H9 (cell line): Measurements from ENCODE around the gene ATG13. TPM values are rescaled to one million over a fixed set of nuclear protein-coding genes. Genes with fewer than 3 reads are reported as not detected.

Experiments used
- DNase-seq: peaks from one replicate; pipeline ENCODE4 v3.0.0-alpha.2; 2017
- H2AFZ ChIP-seq: one replicate; pipeline ENCODE4 v1.6.1; 2013; ENCODE audit warnings: mild to moderate bottlenecking, low read length, control low read depth, moderate library complexity
- H2AK5ac ChIP-seq: 2 replicates; pipeline ENCODE4 v1.6.1; 2013; ENCODE audit warnings: low read length, control low read depth, mixed read lengths; ENCODE audit not compliant: insufficient read length
- H2BK120ac ChIP-seq: one replicate; pipeline ENCODE4 v1.6.1; 2013; ENCODE audit warnings: low read depth, mild to moderate bottlenecking, low read length, control low read depth, inconsistent platforms; ENCODE audit not compliant: poor library complexity, severe bottlenecking
- H2BK12ac ChIP-seq: 2 replicates; pipeline ENCODE4 v1.6.1; 2013; ENCODE audit warnings: low read length, control low read depth, mixed read lengths, low read depth; ENCODE audit not compliant: insufficient read length
- H2BK15ac ChIP-seq: 2 replicates; pipeline ENCODE4 v1.6.1; 2013; ENCODE audit warnings: low read depth, low read length, control low read depth
- H2BK20ac ChIP-seq: one replicate; pipeline ENCODE4 v1.6.1; 2013; ENCODE audit warnings: low read depth, mild to moderate bottlenecking, low read length, control low read depth, inconsistent platforms; ENCODE audit not compliant: poor library complexity, severe bottlenecking
- H2BK5ac ChIP-seq: 2 replicates; pipeline ENCODE4 v1.6.1; 2013; ENCODE audit warnings: low read length, control low read depth, mixed read lengths; ENCODE audit not compliant: insufficient read length
- H3K14ac ChIP-seq: 2 replicates; pipeline ENCODE4 v1.6.1; 2013; ENCODE audit warnings: low read length, control low read depth; ENCODE audit not compliant: insufficient read depth
- H3K18ac ChIP-seq: 2 replicates; pipeline ENCODE4 v1.6.1; 2013; ENCODE audit warnings: low read depth, mild to moderate bottlenecking, mixed read lengths, low read length, control low read depth; ENCODE audit not compliant: insufficient read length
- H3K23ac ChIP-seq: 2 replicates; pipeline ENCODE4 v1.6.1; 2013; ENCODE audit warnings: low read length, control low read depth, mixed read lengths, low read depth; ENCODE audit not compliant: insufficient read length
- H3K23me2 ChIP-seq: 2 replicates; pipeline ENCODE4 v1.6.1; 2013; ENCODE audit warnings: low read depth, mild to moderate bottlenecking, mixed read lengths, low read length, control low read depth; ENCODE audit not compliant: insufficient read length, poor library complexity, severe bottlenecking
- H3K27ac ChIP-seq: 2 replicates; pipeline ENCODE4 v1.5.1; 2013; ENCODE audit warnings: low read length, control low read depth, mixed read lengths, low read depth; ENCODE audit not compliant: insufficient read length
- H3K27me3 ChIP-seq: 2 replicates; pipeline ENCODE4 v1.6.1; 2013; ENCODE audit warnings: low read length, control low read depth, inconsistent platforms; ENCODE audit not compliant: insufficient read depth
- H3K4ac ChIP-seq: 2 replicates; pipeline ENCODE4 v1.6.1; 2013; ENCODE audit warnings: low read depth, mild to moderate bottlenecking, control low read depth, inconsistent platforms, low read length, moderate library complexity
- H3K4me1 ChIP-seq: 2 replicates; pipeline ENCODE4 v1.6.1; 2013; ENCODE audit warnings: low read length, control low read depth, inconsistent platforms; ENCODE audit not compliant: insufficient read depth
- H3K4me2 ChIP-seq: 2 replicates; pipeline ENCODE4 v1.6.1; 2013; ENCODE audit warnings: low read length, control low read depth, mixed read lengths; ENCODE audit not compliant: insufficient read length, insufficient read depth
- H3K56ac ChIP-seq: 2 replicates; pipeline ENCODE4 v1.6.1; 2013; ENCODE audit warnings: low read depth, mild to moderate bottlenecking, mixed read lengths, low read length, control low read depth; ENCODE audit not compliant: insufficient read length
- H3K79me1 ChIP-seq: 2 replicates; pipeline ENCODE4 v1.6.1; 2013; ENCODE audit warnings: low read depth, mild to moderate bottlenecking, moderate library complexity, low read length, control low read depth, inconsistent platforms; ENCODE audit not compliant: insufficient read depth, poor library complexity, severe bottlenecking
- H3K79me2 ChIP-seq: 2 replicates; pipeline ENCODE4 v1.6.1; 2013; ENCODE audit warnings: low read length, control low read depth, inconsistent platforms; ENCODE audit not compliant: insufficient read depth
- H3K9ac ChIP-seq: 2 replicates; pipeline ENCODE4 v1.6.1; 2013; ENCODE audit warnings: low read length, control low read depth, mixed read lengths; ENCODE audit not compliant: insufficient read length; ENCODE audit errors: extremely low read depth
- H3K9me3 ChIP-seq: one replicate; pipeline ENCODE4 v1.6.1; 2013; ENCODE audit warnings: low read depth, low read length, inconsistent platforms; ENCODE audit not compliant: control insufficient read depth
- H3T11ph ChIP-seq: one replicate; pipeline ENCODE4 v1.6.1; 2013; ENCODE audit warnings: mild to moderate bottlenecking, low read length, control low read depth, inconsistent platforms
- H4K20me1 ChIP-seq: one replicate; pipeline ENCODE4 v1.6.1; 2013; ENCODE audit not compliant: control insufficient read depth, insufficient read length, insufficient read depth
- H4K5ac ChIP-seq: 2 replicates; pipeline ENCODE4 v1.6.1; 2013; ENCODE audit warnings: low read depth, mild to moderate bottlenecking, mixed read lengths, low read length, control low read depth; ENCODE audit not compliant: insufficient read length
- H4K8ac ChIP-seq: replicated peaks from 2 replicates; pipeline ENCODE4 v1.6.1; 2013; ENCODE audit warnings: low read length, control low read depth, mixed read lengths, low read depth; ENCODE audit not compliant: insufficient read length
- H4K91ac ChIP-seq: 2 replicates; pipeline ENCODE4 v1.6.1; 2013; ENCODE audit warnings: low read depth, mild to moderate bottlenecking, moderate library complexity, mixed read lengths, low read length, control low read depth; ENCODE audit not compliant: insufficient read length
- H3K27ac Mint-ChIP-seq, 3 experiments: 2 replicates in 2 of 3; 3 replicates in 1 of 3; pipeline ENCODE4 v1.8.0; 2020 to 2021; ENCODE audit warnings: mixed read lengths in 3 of 3, mild to moderate bottlenecking in 1 of 3, moderate library complexity in 1 of 3
- H3K27me3 Mint-ChIP-seq: 2 replicates; pipeline ENCODE4 v1.8.0; 2021; ENCODE audit warnings: low read depth, mild to moderate bottlenecking, moderate library complexity, mixed read lengths
- H3K36me3 Mint-ChIP-seq, 3 experiments: 2 replicates in 2 of 3; 3 replicates in 1 of 3; pipeline ENCODE4 v1.8.0; 2020 to 2021; ENCODE audit warnings: low read depth in 3 of 3, mixed read lengths in 3 of 3; ENCODE audit not compliant: insufficient read depth in 1 of 3
- H3K4me1 Mint-ChIP-seq, 2 experiments: 2 replicates each; pipeline ENCODE4 v1.8.0; 2020; ENCODE audit warnings: mixed read lengths in 2 of 2
- H3K4me3 Mint-ChIP-seq, 2 experiments: 2 replicates in 1 of 2; 3 replicates in 1 of 2; pipeline ENCODE4 v1.8.0; 2020 to 2021; ENCODE audit warnings: mild to moderate bottlenecking in 2 of 2, mixed read lengths in 2 of 2, moderate library complexity in 1 of 2
- H3K9me3 Mint-ChIP-seq, 2 experiments: 2 replicates in 1 of 2; 3 replicates in 1 of 2; pipeline ENCODE4 v1.8.0; 2020; ENCODE audit warnings: mild to moderate bottlenecking in 2 of 2, mixed read lengths in 2 of 2, moderate library complexity in 1 of 2
- total RNA-seq: library from RNA; stranded (reverse); gene quantifications from 2 replicates; pipeline ENCODE4 v1.2.1, GENCODE V29; 2021
- TF ChIP-seq, protein P1 (sequence below): fragments of 200-600 bp; sonication (generic); conservative IDR thresholded peaks from 3 replicates; pipeline ENCODE4 v1.8.0; 2021; ENCODE audit warnings: antibody characterized with exemption, mild to moderate bottlenecking

ATG13 gene
- total RNA-seq, 1 experiment from 2014 or later, result 79.1 TPM

DNA sequence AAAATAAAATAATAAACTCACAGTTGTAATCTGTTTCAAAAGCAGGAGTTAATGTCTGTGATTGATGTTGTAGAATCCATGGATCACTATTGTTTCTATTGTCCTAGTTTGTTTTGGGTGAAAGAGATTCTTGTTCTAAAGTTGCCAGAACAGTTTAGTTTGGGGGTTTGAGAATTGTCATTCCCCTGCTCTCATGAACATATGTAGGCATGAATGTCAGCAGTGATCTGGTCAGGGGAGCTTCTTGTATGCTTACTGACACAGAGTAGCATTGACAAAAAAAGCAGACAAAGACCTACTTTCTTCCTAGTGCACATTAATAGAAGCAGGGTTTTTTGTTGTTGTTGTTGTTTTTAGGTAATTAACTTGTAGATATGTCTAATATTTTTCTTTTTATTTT, 44.5 kb downstream of the ATG13 start:
- Histone ChIP-seq H2AFZ (no peak overlapping the region), H2BK12ac (no peak overlapping the region), H2BK20ac (no peak overlapping the region), H3K23ac (no peak overlapping the region), H4K5ac (no peak overlapping the region), H2BK15ac (no peak overlapping the region), H3K9me3 (no peaks in the 10 kb centered on the region), H2BK5ac (no peak overlapping the region), H3K4ac (no peak overlapping the region), H3K27me3 (no peaks in the 10 kb centered on the region), H4K91ac (no peak overlapping the region), H3K79me1 (no peaks in the 10 kb centered on the region), H3T11ph (no peak overlapping the region), H2BK120ac (no peak overlapping the region), H2AK5ac (no peak overlapping the region), H3K18ac (no peak overlapping the region), H3K4me2 (no peak overlapping the region), H3K14ac (no peak overlapping the region), H4K20me1 (no peaks in the 10 kb centered on the region), H3K56ac (no peak overlapping the region), H3K4me1 (no peaks in the 10 kb centered on the region), H3K23me2 (no peaks in the 10 kb centered on the region), H4K8ac (no peak overlapping the region), H3K79me2 (no peaks in the 10 kb centered on the region), H3K9ac (no peak overlapping the region), H3K27ac (no peak overlapping the region)
- no peak for DNase-seq
- TF ChIP-seq, protein P1, sequence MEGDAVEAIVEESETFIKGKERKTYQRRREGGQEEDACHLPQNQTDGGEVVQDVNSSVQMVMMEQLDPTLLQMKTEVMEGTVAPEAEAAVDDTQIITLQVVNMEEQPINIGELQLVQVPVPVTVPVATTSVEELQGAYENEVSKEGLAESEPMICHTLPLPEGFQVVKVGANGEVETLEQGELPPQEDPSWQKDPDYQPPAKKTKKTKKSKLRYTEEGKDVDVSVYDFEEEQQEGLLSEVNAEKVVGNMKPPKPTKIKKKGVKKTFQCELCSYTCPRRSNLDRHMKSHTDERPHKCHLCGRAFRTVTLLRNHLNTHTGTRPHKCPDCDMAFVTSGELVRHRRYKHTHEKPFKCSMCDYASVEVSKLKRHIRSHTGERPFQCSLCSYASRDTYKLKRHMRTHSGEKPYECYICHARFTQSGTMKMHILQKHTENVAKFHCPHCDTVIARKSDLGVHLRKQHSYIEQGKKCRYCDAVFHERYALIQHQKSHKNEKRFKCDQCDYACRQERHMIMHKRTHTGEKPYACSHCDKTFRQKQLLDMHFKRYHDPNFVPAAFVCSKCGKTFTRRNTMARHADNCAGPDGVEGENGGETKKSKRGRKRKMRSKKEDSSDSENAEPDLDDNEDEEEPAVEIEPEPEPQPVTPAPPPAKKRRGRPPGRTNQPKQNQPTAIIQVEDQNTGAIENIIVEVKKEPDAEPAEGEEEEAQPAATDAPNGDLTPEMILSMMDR, result no peak
- Mint-ChIP-seq H3K4me1 (no peaks in the 10 kb centered on the region), H3K9me3 (no peaks in the 10 kb centered on the region), H3K36me3 (peaks cover 15 to 80% (median 69%) of the 10 kb centered on the region in 3 experiments; a peak in 6 of 7 replicates), H3K4me3 (no peak overlapping the region), H3K27me3 (no peaks in the 10 kb centered on the region), H3K27ac (no peak overlapping the region)
